OCI-LY1 (cell line): ENCODE measurements around the gene GORAB.

Source experiments
- H2AFZ ChIP-seq: fragments of 200-600 bp; sonication (generic), shearing (Covaris generic); 2 replicates; pipeline ENCODE4 v1.6.0; 2014; ENCODE audit warnings: antibody characterized with exemption, mild to moderate bottlenecking, low read length
- H3F3A ChIP-seq: fragments of 200-600 bp; sonication (generic), shearing (Covaris generic); 2 replicates; pipeline ENCODE4 v1.6.0; 2014; ENCODE audit warnings: mild to moderate bottlenecking, antibody characterized with exemption, low read length, moderate library complexity; ENCODE audit not compliant: insufficient read depth
- H3K27ac ChIP-seq: fragments of 200-600 bp; sonication (generic); 2 replicates; pipeline ENCODE4 v1.5.1; 2014; ENCODE audit warnings: low read length, mixed run types, mild to moderate bottlenecking, low read depth; ENCODE audit not compliant: poor library complexity, severe bottlenecking
- H3K27me3 ChIP-seq: fragments of 200-600 bp; sonication (generic); 2 replicates; pipeline ENCODE4 v1.6.0; 2014; ENCODE audit warnings: antibody characterized with exemption, mild to moderate bottlenecking, low read length, moderate library complexity; ENCODE audit not compliant: insufficient read depth
- H3K36me3 ChIP-seq: fragments of 200-600 bp; sonication (generic); 2 replicates; pipeline ENCODE4 v1.6.1; 2014; ENCODE audit warnings: mild to moderate bottlenecking, antibody characterized with exemption, low read length, moderate library complexity, mixed read lengths; ENCODE audit not compliant: insufficient read depth
- H3K4me1 ChIP-seq: fragments of 200-600 bp; sonication (generic); 2 replicates; pipeline ENCODE4 v1.5.1; 2014; ENCODE audit warnings: mild to moderate bottlenecking, low read length, moderate library complexity; ENCODE audit not compliant: insufficient read depth, severe bottlenecking
- H3K4me2 ChIP-seq: fragments of 200-600 bp; sonication (generic), shearing (Covaris generic); 2 replicates; pipeline ENCODE4 v1.6.1; 2014; ENCODE audit warnings: low read length
- H3K4me3 ChIP-seq: fragments of 200-600 bp; sonication (generic); 2 replicates; pipeline ENCODE4 v1.5.1; 2014; ENCODE audit warnings: low read length, low read depth, mild to moderate bottlenecking, mixed read lengths; ENCODE audit not compliant: poor library complexity, severe bottlenecking
- H3K79me2 ChIP-seq: fragments of 200-600 bp; shearing (Covaris generic); 2 replicates; pipeline ENCODE4 v1.6.1; 2016; ENCODE audit warnings: mixed run types, low read length, mixed read lengths; ENCODE audit not compliant: insufficient read depth
- H3K9ac ChIP-seq: fragments of 200-600 bp; sonication (generic), shearing (Covaris generic); 2 replicates; pipeline ENCODE4 v1.6.1; 2014; ENCODE audit warnings: mild to moderate bottlenecking, low read length, mixed read lengths
- H3K9me2 ChIP-seq: fragments of 200-600 bp; sonication (generic), shearing (Covaris generic); 2 replicates; pipeline ENCODE4 v1.6.1; 2014; ENCODE audit warnings: low read depth, mild to moderate bottlenecking, low read length, mixed read lengths
- H3K9me3 ChIP-seq: fragments of 200-600 bp; shearing (Covaris generic); 2 replicates; pipeline ENCODE4 v1.6.1; 2014; ENCODE audit warnings: low read length, mixed read lengths
- H4K20me1 ChIP-seq: fragments of 200-600 bp; sonication (generic), shearing (Covaris generic); 2 replicates; pipeline ENCODE4 v1.6.0; 2016; ENCODE audit warnings: mild to moderate bottlenecking, low read length; ENCODE audit not compliant: insufficient read depth
- EZH2 ChIP-seq: fragments of 200-600 bp; sonication (generic), shearing (Covaris generic); IDR thresholded peaks from 2 replicates; pipeline ENCODE4 v1.8.0; 2017; ENCODE audit warnings: borderline replicate concordance, mixed run types, mild to moderate bottlenecking, antibody characterized with exemption, low read length, moderate library complexity, mixed read lengths
- TF ChIP-seq, protein P1 (sequence below): fragments of 200-600 bp; sonication (generic), shearing (Covaris generic); IDR thresholded peaks from 2 replicates; pipeline ENCODE4 v1.5.1; 2017; ENCODE audit warnings: mild to moderate bottlenecking, antibody characterized with exemption, low read length, moderate library complexity, mixed read lengths

Gene GORAB

GRCh38 chr1:170596701-170597100 lies 64.7 kb downstream of the GORAB start:
- Histone ChIP-seq H2AFZ (no peak overlapping the region), H3K9ac (no peak overlapping the region), H3K27me3 (no peaks in the 10 kb centered on the region), H3K79me2 (no peaks in the 10 kb centered on the region), H4K20me1 (no peaks in the 10 kb centered on the region), H3F3A (no peaks in the 10 kb centered on the region), H3K9me2 (no peaks in the 10 kb centered on the region), H3K9me3 (no peaks in the 10 kb centered on the region), H3K4me2 (no peak overlapping the region), H3K27ac (no peak overlapping the region), H3K36me3 (no peaks in the 10 kb centered on the region), H3K4me1 (no peaks in the 10 kb centered on the region), H3K4me3 (no peak overlapping the region)
- TF ChIP-seq, protein P1, sequence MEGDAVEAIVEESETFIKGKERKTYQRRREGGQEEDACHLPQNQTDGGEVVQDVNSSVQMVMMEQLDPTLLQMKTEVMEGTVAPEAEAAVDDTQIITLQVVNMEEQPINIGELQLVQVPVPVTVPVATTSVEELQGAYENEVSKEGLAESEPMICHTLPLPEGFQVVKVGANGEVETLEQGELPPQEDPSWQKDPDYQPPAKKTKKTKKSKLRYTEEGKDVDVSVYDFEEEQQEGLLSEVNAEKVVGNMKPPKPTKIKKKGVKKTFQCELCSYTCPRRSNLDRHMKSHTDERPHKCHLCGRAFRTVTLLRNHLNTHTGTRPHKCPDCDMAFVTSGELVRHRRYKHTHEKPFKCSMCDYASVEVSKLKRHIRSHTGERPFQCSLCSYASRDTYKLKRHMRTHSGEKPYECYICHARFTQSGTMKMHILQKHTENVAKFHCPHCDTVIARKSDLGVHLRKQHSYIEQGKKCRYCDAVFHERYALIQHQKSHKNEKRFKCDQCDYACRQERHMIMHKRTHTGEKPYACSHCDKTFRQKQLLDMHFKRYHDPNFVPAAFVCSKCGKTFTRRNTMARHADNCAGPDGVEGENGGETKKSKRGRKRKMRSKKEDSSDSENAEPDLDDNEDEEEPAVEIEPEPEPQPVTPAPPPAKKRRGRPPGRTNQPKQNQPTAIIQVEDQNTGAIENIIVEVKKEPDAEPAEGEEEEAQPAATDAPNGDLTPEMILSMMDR = no peak
- no peak for TF ChIP-seq EZH2

- no peak overlapping the region for H2AFZ ChIP-seq
- no peak overlapping the region for H3K9ac ChIP-seq
- H3K79me2 ChIP-seq = no peaks in the 10 kb centered on the region
- TF ChIP-seq EZH2 = no peak
- TF ChIP-seq, protein P1 = no peak
- no peaks in the 10 kb centered on the region for H3K4me1 ChIP-seq
- H3F3A ChIP-seq = no peaks in the 10 kb centered on the region
- no peak overlapping the region for H3K4me3 ChIP-seq
- no peaks in the 10 kb centered on the region for H4K20me1 ChIP-seq
- H3K27me3 ChIP-seq = no peaks in the 10 kb centered on the region
- H3K36me3 ChIP-seq = no peaks in the 10 kb centered on the region
- H3K9me2 ChIP-seq = no peaks in the 10 kb centered on the region
- H3K4me2 ChIP-seq = no peak overlapping the region
- H3K9me3 ChIP-seq = no peaks in the 10 kb centered on the region
- no peak overlapping the region for H3K27ac ChIP-seq
Observed at GRCh38 chr1:170598618-170599017, 66.7 kb downstream of the GORAB start.

DNA sequence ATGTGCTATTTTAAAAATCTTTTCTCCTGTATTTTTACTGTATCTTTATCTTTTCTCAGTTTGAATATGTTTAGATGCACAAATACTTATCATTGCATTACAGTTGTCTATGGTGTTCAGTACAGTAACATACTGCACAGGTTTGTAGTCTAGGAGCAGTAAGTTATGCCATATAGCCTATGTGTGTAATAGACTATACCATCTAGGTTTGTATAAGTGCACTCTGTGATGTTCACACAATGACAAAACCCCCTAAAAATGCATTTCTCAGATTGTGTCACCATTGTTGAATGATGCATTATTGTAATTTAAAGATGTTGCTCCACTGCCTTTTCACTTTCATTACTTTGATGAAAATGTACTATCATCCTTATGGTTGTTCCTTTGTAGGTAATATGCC lies 67.1 kb downstream of the GORAB start:
- no peak overlapping the region for H3K4me2 ChIP-seq
- no peaks in the 10 kb centered on the region for H3K36me3 ChIP-seq
- H3K9ac ChIP-seq = no peak overlapping the region
- H3K9me3 ChIP-seq = no peaks in the 10 kb centered on the region
- no peak overlapping the region for H2AFZ ChIP-seq
- H3K4me1 ChIP-seq = no peaks in the 10 kb centered on the region
- no peaks in the 10 kb centered on the region for H3K27me3 ChIP-seq
- H3K4me3 ChIP-seq = no peak overlapping the region
- no peaks in the 10 kb centered on the region for H3K79me2 ChIP-seq
- H3K9me2 ChIP-seq = no peaks in the 10 kb centered on the region
- TF ChIP-seq, protein P1 = no peak
- TF ChIP-seq EZH2 = no peak
- no peak overlapping the region for H3K27ac ChIP-seq
- H3F3A ChIP-seq = no peaks in the 10 kb centered on the region
- H4K20me1 ChIP-seq = no peaks in the 10 kb centered on the region
